GM12878 (cell line): ENCODE data around the gene AKT1S1. TPM values are rescaled to one million over a fixed set of nuclear protein-coding genes. Genes with fewer than 3 reads are reported as not detected.

Experiments used
- ATAC-seq: fragments of 200-7000 bp; cut with Tn5 transposase; 3 replicates; pipeline ENCODE4 v1.9.1; 2020; ENCODE audit warnings: mild to moderate bottlenecking, moderate library complexity
- BruUV-seq: library from RNA; stranded (reverse); fragments of 400-500 nt; replicated peaks from 2 replicates; lab custom pipeline; 2021; lab: Mats Ljungman, UMichigan
- CTCF ChIA-PET: fragments of 300-600 bp; sonication (Branson Sonifier 250); formaldehyde crosslinking; extraction: SDS; loops from one replicate; lab custom pipeline; 2021; ENCODE audit warnings: inconsistent platforms; lab: Yijun Ruan, JAX
- POLR2A ChIA-PET: fragments of 350-600 bp; formaldehyde crosslinking; extraction: SDS; loops from one replicate; lab custom pipeline; 2021; ENCODE audit warnings: inconsistent platforms; lab: Charles Lee
- RAD21 ChIA-PET: fragments of 300-600 bp; sonication (Branson Sonifier 250); formaldehyde crosslinking; loops from one replicate; lab custom pipeline; 2023; ENCODE audit warnings: antibody characterized with exemption; ENCODE audit not compliant: unreplicated experiment; lab: Charles Lee
- SMC1A ChIA-PET: fragments of 300-600 bp; sonication (Branson Sonifier 250); formaldehyde crosslinking; loops from one replicate; lab custom pipeline; 2023; ENCODE audit not compliant: unreplicated experiment, uncharacterized antibody; lab: Charles Lee
- DNase-seq: peaks from one replicate; pipeline ENCODE4 v3.0.0-alpha.2; 2011; ENCODE audit warnings: low read depth, low spot score
- FAIRE-seq: peaks from 3 replicates; lab custom pipeline; 2011; peaks lifted over from hg19 to GRCh38; lab: Jason Lieb, UNC
- H2AFZ ChIP-seq: 2 replicates; pipeline ENCODE4 v1.6.0; 2011; ENCODE audit warnings: low read depth, low read length, control low read depth; ENCODE audit not compliant: control insufficient read depth
- H3K27ac ChIP-seq: 2 replicates; pipeline ENCODE4 v1.5.1; 2011; ENCODE audit warnings: control low read depth; ENCODE audit not compliant: control insufficient read depth, insufficient read depth
- H3K27me3 ChIP-seq, 2 experiments: replicated peaks in 1 of 2; 2 replicates each; pipeline versions ENCODE4 v1.6.0 to v1.6.1; 2011; ENCODE audit warnings: low read length in 1 of 2; ENCODE audit not compliant: control insufficient read depth in 2 of 2, insufficient read depth in 2 of 2
- H3K36me3 ChIP-seq, 2 experiments: 2 replicates each; pipeline ENCODE4 v1.5.1; 2011; ENCODE audit warnings: low read length in 1 of 2; ENCODE audit not compliant: control insufficient read depth in 2 of 2, insufficient read depth in 2 of 2
- H3K4me1 ChIP-seq: 2 replicates; pipeline ENCODE4 v1.6.1; 2011; ENCODE audit warnings: mild to moderate bottlenecking, low read length, moderate library complexity, mixed read lengths; ENCODE audit not compliant: control insufficient read depth, insufficient read depth
- H3K4me2 ChIP-seq: 2 replicates; pipeline ENCODE4 v1.6.0; 2011; ENCODE audit warnings: control low read depth; ENCODE audit not compliant: control insufficient read depth, insufficient read depth
- H3K4me3 ChIP-seq: fragments of 200-600 bp; sonication (generic); 2 replicates; pipeline ENCODE4 v1.5.1; 2016
- H3K79me2 ChIP-seq: 2 replicates; pipeline ENCODE4 v1.6.0; 2011; ENCODE audit warnings: low read length; ENCODE audit not compliant: control insufficient read depth, insufficient read depth
- H3K9ac ChIP-seq: 2 replicates; pipeline ENCODE4 v1.8.0; 2011; ENCODE audit warnings: low read length, control low read depth, mixed read lengths; ENCODE audit not compliant: control insufficient read depth, insufficient read depth
- H3K9me3 ChIP-seq: replicated peaks from 3 replicates; pipeline ENCODE4 v1.5.1; 2011; ENCODE audit warnings: mild to moderate bottlenecking, low read length; ENCODE audit not compliant: control insufficient read depth, insufficient read depth
- H4K20me1 ChIP-seq: 2 replicates; pipeline ENCODE4 v1.6.0; 2011; ENCODE audit not compliant: control insufficient read depth, insufficient read depth
- ASH2L ChIP-seq: fragments of 300-600, 200-600 bp; sonication (generic); IDR thresholded peaks from 2 replicates; pipeline ENCODE4 v1.6.1; 2017; ENCODE audit warnings: low read depth, mild to moderate bottlenecking, borderline replicate concordance
- CHD4 ChIP-seq: fragments of 200-600 bp; sonication (generic); IDR thresholded peaks from 2 replicates; pipeline ENCODE4 v1.6.1; 2016; ENCODE audit warnings: mild to moderate bottlenecking
- EP300 ChIP-seq, 2 experiments: fragments of 150-350 bp in 1 of 2; IDR thresholded peaks; 2 replicates each; pipeline ENCODE4 v1.6.1; 2011 to 2012; ENCODE audit warnings: low read depth in 2 of 2, low read length in 2 of 2, borderline replicate concordance in 1 of 2, improper control_type of control experiment in 1 of 2, inconsistent platforms in 1 of 2; ENCODE audit not compliant: control insufficient read depth in 1 of 2
- IKZF2 ChIP-seq, 2 experiments: fragments of 450-650 bp; IDR thresholded peaks; 2 replicates each; pipeline ENCODE4 v1.6.1; 2017; ENCODE audit warnings: mild to moderate bottlenecking in 2 of 2, moderate library complexity in 2 of 2
- JUND ChIP-seq: IDR thresholded peaks from 2 replicates; pipeline ENCODE4 v1.6.1; 2012; ENCODE audit warnings: low read depth, mild to moderate bottlenecking, low read length, improper control_type of control experiment, moderate library complexity
- MXI1 ChIP-seq: fragments of 150-350 bp; IDR thresholded peaks from 2 replicates; pipeline ENCODE4 v1.6.1; 2011; ENCODE audit warnings: low read depth, mild to moderate bottlenecking, inconsistent platforms, low read length, improper control_type of control experiment
- NBN ChIP-seq: fragments of 450-650 bp; IDR thresholded peaks from 2 replicates; pipeline ENCODE4 v1.6.1; 2016
- NFXL1 ChIP-seq: fragments of 450-650 bp; IDR thresholded peaks from 2 replicates; pipeline ENCODE4 v1.6.1; 2017; ENCODE audit warnings: antibody characterized with exemption, mild to moderate bottlenecking, borderline replicate concordance
- RBBP5 ChIP-seq: fragments of 200-600 bp; sonication (generic); conservative IDR thresholded peaks from 2 replicates; pipeline ENCODE4 v1.6.1; 2016
- SMAD1 ChIP-seq: fragments of 450-650 bp; IDR thresholded peaks from 2 replicates; pipeline ENCODE4 v1.6.1; 2018; ENCODE audit warnings: mild to moderate bottlenecking, low read depth; ENCODE audit not compliant: partially characterized antibody
- WGBS: methylation state at CpG from one replicate; pipeline ENCODE4 v1.1.6; 2016; ENCODE audit warnings: low lambda C conversion rate; ENCODE audit not compliant: insufficient replicate concordance, insufficient coverage; ENCODE audit errors: missing lambda C conversion rate; 5-methylcytosine and 5-hydroxymethylcytosine counted together
- in situ Hi-C: fragments of 300-500 bp; cut with MboI; formaldehyde crosslinking; loops from 9 replicates; pipeline ENCODE4 v1.14.3; 2018; ENCODE audit warnings: mixed read lengths
- intact Hi-C: fragments of 100-400 bp; cut with micrococcal nuclease; formaldehyde crosslinking; loops from one replicate; pipeline ENCODE4 v1.14.2; 2022; ENCODE audit not compliant: unreplicated experiment
- polyA plus RNA-seq, 11 experiments: library from polyadenylated mRNA; depleted of rRNA in 4 of 11; unstranded in 6 of 11; stranded (reverse) in 5 of 11; fragments of >200 nt; fragmentation: Nextera tagmentation in 4 of 11; fragmentation: Illumina TruSeq in 1 of 11; extraction: Ambion mirVana in 4 of 11; extraction: Trizol in 1 of 11; gene quantifications; 1 replicate in 1 of 11; 2 replicates in 10 of 11; pipeline versions ENCODE4 v1.2.1 to v1.2.3, GENCODE V29; 2011 to 2016; ENCODE audit warnings: inconsistent platforms in 2 of 11, missing spikeins in 2 of 11, low read depth in 1 of 11
- total RNA-seq, 4 experiments: library from RNA; depleted of rRNA in 3 of 4; stranded (reverse); fragments of >200 nt in 3 of 4; fragmentation: Illumina TruSeq in 1 of 4; extraction: Trizol in 1 of 4; gene quantifications; 2 replicates each; pipeline versions ENCODE4 v1.2.1 to v1.2.3, GENCODE V29; 2013 to 2021
- TF ChIP-seq, protein P1 (sequence below): fragments of 450-650 bp; IDR thresholded peaks from 2 replicates; pipeline ENCODE4 v1.6.1; 2014; ENCODE audit warnings: mild to moderate bottlenecking
- TF ChIP-seq, protein P2 (sequence below): fragments of 450-650 bp; IDR thresholded peaks from 2 replicates; pipeline ENCODE4 v1.6.1; 2017; ENCODE audit warnings: borderline replicate concordance
- TF ChIP-seq, protein P3 (sequence below): fragments of 450-650 bp; IDR thresholded peaks from 2 replicates; pipeline ENCODE4 v1.6.1; 2016; ENCODE audit warnings: mild to moderate bottlenecking
- TF ChIP-seq, protein P4 (sequence below): fragments of 450-650 bp; IDR thresholded peaks from 2 replicates; pipeline ENCODE4 v1.6.1; 2017; ENCODE audit warnings: mild to moderate bottlenecking
- TF ChIP-seq, protein P5 (sequence below): fragments of 450-650 bp; IDR thresholded peaks from 2 replicates; pipeline ENCODE4 v1.6.1; 2017; ENCODE audit warnings: low read depth, mild to moderate bottlenecking, moderate library complexity

AKT1S1 gene
- total and polyA plus RNA-seq, 10 of the 15 experiments (the other 5 are each of a cell fraction or from before 2014, with no cell fraction given) = 0.43 to 23.0 (median 12.3) TPM

DNA sequence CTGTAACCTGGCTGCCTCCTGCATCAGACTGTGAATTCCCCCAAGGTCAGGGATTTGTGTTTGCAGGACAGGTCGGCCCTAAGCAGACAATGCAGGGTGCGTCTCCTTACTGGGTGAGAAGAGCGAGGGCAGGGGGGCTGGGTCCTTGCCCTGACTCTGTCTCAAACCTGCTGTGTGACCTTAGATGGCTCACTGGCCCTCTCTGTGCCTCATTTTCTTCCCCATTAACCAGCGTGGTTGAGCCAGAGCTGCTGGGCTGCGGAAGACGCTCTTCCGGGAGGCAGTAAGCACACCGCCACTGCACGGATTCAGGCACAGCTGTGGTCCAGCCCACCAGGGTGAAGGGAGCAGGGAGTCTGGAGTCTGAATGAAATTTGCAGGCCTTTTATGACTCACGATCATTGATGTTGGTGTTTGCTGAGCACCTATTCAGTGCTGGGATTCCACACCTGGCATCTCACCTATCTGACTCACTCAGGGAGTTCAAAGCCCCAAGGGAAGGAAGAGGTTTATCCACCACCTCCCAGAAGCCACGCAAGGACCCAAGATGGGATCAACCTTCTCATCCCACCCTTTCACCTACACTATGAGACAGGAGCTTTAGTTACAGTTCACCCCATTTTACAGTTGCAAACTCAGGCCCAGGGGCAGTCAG, 2.5 kb downstream of the AKT1S1 start (continued):
- TF ChIP-seq, protein P1, sequence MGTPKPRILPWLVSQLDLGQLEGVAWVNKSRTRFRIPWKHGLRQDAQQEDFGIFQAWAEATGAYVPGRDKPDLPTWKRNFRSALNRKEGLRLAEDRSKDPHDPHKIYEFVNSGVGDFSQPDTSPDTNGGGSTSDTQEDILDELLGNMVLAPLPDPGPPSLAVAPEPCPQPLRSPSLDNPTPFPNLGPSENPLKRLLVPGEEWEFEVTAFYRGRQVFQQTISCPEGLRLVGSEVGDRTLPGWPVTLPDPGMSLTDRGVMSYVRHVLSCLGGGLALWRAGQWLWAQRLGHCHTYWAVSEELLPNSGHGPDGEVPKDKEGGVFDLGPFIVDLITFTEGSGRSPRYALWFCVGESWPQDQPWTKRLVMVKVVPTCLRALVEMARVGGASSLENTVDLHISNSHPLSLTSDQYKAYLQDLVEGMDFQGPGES = no peak

DNA sequence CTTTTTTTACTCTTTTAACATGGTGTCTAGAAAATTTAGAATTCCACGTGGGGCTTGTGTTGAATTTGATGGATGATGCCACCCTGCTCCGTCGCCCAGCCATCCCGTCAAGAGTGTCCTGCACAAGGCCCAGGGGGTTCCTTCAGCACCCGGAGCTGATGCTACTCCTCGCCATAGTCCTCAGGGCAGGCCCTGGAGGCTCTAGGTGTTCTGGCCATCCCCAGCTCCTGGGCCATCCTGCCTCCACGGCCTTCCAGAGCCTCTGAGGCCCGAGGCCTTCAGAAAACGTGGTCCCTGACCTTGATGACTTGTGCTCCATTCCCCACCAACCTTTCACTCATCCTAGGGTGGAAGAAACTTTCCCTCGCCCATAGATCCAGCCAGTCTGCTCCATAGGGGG, 3.3 kb downstream of the AKT1S1 start:
- Histone ChIP-seq H2AFZ (no peak overlapping the region), H3K9ac (no peak overlapping the region), H3K4me3 (no peak overlapping the region), H4K20me1 (no peaks in the 10 kb centered on the region), H3K4me1 (peaks cover 27% of the 10 kb centered on the region), H3K27me3 (no peaks in the 10 kb centered on the region), H3K36me3 (no peaks in the 10 kb centered on the region; a peak in 2 of 4 replicates), H3K4me2 (no peak overlapping the region), H3K79me2 (peaks cover 27% of the 10 kb centered on the region), H3K9me3 (no peaks in the 10 kb centered on the region), H3K27ac (no peak overlapping the region)
- ATAC-seq = no peak
- ChIA-PET SMC1A (no interaction called here), RAD21 (no interaction called here), POLR2A (interaction anchor here (0.7 kb wide), 1 partner anchor 207 kb away, joined by 3 read pairs; no protein-coding TSS in a partner anchor), CTCF (no interaction called here)
- no peak for FAIRE-seq
- intact Hi-C loops (loop anchor here (5.0 kb wide), 1 partner anchor 387 kb away; the partner anchor contains the start of gene RPL13A), in situ Hi-C loops (no loop called here)
- no peak for DNase-seq
- 95% methylated on average over 10 of the region's 10 CpGs for WGBS
- no TSS peak for BruUV-seq
- TF ChIP-seq MXI1 (no peak), IKZF2 (IDR thresholded peaks at IDR 0.05) (no peak), CHD4 (no peak), ASH2L (no peak), NFXL1 (no peak), EP300 (IDR thresholded peaks at IDR 0.05; ENCODE audit: borderline replicate concordance in 1 of 2, control insufficient read depth in 1 of 2, low read depth in 2 of 2, low read length in 2 of 2) (no peak), RBBP5 (no peak), JUND (no peak), NBN (no peak), SMAD1 (no peak)
- TF ChIP-seq, protein P2, sequence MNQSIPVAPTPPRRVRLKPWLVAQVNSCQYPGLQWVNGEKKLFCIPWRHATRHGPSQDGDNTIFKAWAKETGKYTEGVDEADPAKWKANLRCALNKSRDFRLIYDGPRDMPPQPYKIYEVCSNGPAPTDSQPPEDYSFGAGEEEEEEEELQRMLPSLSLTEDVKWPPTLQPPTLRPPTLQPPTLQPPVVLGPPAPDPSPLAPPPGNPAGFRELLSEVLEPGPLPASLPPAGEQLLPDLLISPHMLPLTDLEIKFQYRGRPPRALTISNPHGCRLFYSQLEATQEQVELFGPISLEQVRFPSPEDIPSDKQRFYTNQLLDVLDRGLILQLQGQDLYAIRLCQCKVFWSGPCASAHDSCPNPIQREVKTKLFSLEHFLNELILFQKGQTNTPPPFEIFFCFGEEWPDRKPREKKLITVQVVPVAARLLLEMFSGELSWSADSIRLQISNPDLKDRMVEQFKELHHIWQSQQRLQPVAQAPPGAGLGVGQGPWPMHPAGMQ = no peak
- TF ChIP-seq, protein P3, sequence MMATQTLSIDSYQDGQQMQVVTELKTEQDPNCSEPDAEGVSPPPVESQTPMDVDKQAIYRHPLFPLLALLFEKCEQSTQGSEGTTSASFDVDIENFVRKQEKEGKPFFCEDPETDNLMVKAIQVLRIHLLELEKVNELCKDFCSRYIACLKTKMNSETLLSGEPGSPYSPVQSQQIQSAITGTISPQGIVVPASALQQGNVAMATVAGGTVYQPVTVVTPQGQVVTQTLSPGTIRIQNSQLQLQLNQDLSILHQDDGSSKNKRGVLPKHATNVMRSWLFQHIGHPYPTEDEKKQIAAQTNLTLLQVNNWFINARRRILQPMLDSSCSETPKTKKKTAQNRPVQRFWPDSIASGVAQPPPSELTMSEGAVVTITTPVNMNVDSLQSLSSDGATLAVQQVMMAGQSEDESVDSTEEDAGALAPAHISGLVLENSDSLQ = no peak
- TF ChIP-seq, protein P4, sequence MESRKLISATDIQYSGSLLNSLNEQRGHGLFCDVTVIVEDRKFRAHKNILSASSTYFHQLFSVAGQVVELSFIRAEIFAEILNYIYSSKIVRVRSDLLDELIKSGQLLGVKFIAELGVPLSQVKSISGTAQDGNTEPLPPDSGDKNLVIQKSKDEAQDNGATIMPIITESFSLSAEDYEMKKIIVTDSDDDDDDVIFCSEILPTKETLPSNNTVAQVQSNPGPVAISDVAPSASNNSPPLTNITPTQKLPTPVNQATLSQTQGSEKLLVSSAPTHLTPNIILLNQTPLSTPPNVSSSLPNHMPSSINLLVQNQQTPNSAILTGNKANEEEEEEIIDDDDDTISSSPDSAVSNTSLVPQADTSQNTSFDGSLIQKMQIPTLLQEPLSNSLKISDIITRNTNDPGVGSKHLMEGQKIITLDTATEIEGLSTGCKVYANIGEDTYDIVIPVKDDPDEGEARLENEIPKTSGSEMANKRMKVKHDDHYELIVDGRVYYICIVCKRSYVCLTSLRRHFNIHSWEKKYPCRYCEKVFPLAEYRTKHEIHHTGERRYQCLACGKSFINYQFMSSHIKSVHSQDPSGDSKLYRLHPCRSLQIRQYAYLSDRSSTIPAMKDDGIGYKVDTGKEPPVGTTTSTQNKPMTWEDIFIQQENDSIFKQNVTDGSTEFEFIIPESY = no peak
- TF ChIP-seq, protein P5, sequence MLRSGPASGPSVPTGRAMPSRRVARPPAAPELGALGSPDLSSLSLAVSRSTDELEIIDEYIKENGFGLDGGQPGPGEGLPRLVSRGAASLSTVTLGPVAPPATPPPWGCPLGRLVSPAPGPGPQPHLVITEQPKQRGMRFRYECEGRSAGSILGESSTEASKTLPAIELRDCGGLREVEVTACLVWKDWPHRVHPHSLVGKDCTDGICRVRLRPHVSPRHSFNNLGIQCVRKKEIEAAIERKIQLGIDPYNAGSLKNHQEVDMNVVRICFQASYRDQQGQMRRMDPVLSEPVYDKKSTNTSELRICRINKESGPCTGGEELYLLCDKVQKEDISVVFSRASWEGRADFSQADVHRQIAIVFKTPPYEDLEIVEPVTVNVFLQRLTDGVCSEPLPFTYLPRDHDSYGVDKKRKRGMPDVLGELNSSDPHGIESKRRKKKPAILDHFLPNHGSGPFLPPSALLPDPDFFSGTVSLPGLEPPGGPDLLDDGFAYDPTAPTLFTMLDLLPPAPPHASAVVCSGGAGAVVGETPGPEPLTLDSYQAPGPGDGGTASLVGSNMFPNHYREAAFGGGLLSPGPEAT = no peak
